Measurements from ENCODE around the gene ACOT13.
"Not testable (repeated sequence)": the region's sequence is repeated elsewhere in the genome, so short reads cannot be mapped to it uniquely, and the experiment has no call there.

ACOT13 gene

GRCh38 chr6:24734166-24734565, 67.3 kb downstream of the ACOT13 start:
- DNase-seq: no peak

GRCh38 chr6:24734710-24735109, 67.8 kb downstream of the ACOT13 start:
- not testable (repeated sequence) for DNase-seq

DNA sequence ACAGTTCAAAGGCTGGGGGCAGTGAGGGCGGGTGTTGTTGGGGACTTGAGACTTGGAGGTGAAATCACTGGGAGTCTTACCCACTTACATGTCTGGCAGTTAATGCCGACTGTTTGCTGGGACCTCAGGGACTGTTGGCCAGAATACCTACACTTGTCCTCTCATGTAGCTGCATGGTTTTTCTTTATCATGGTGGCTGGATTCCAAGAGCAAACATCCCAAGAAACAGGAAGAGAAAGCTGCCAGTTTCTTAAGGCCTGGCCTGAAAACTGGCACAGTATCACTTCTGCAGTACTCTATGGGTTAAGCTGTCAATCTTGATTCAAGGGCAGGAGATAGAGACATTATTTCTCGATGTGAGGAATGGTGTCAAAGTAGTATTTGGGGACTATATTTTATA, 71.9 kb downstream of the ACOT13 start:
- DNase-seq: no peak

DNA sequence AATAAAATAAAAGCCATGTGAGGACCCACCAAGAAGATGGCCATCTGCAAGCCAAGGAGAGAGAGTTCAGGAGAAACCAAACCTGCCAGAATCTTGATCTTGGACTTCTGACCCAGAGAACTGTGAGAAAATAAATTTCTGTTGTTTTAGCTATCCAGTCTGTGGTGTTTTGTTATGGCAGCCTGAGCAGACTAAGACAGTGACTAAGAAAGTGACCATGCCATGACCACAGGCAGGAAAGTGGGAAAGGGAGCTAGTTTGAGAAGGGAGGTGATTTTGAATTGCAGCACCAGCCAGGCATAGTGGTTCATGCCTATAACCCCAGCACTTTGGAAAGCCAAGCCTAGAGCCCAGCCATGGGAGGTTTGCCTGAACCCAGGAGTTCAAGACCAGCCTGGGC, 74.0 kb downstream of the ACOT13 start:
- DNase-seq: no peak

GRCh38 chr6:24742216-24742738, 75.4 kb downstream of the ACOT13 start:
- DNase-seq: no peak

GRCh38 chr6:24743265-24743943, 76.5 kb downstream of the ACOT13 start:
- no peak for DNase-seq

GRCh38 chr6:24743944-24744335, 77.1 kb downstream of the ACOT13 start:
- no peak for DNase-seq

- DNase-seq: no peak
Observed at GRCh38 chr6:24744911-24745310, 78.0 kb downstream of the ACOT13 start.

DNA sequence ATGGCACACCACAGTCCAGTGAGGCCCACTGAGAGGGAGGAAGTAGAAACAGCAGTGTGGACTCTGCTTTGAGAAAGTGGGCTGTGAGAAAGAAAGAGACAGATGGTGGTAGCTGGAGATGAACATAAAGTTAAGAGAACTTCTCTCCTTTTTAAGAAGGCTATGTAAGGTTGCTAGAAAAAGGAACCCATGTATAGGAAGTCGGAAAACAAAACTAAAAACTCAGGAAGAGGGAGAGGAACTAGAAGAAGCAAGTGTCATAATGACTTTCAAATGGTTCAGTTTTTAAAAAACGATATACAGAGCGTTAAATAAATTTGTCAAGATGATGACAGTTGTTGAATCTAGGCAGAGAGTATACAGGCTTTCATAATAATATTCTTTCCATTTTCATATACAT, 82.4 kb downstream of the ACOT13 start:
- DNase-seq: no peak

GRCh38 chr6:24750878-24751277, 84.0 kb downstream of the ACOT13 start:
- not testable (repeated sequence) for DNase-seq

DNA sequence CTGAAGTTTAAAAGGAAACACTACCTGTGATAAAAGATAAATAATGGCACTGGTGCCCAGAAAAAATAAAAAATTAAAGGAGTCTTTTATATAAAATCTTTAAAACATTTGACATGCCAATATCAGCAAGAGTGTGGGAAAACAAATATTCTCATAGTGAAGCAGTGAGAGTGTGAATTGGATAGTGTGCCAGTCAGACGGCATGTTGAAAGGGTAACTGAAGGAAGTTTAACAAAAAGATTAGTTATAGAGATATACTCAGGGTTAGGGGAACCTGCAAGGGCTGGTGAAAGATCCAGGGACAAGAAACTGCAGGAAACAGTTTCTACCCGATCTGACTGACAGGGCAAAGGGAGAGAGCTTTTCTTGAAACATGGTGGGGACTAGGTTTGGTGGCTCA, 85.6 kb downstream of the ACOT13 start:
- DNase-seq: no peak

GRCh38 chr6:24752917-24753492, 86.1 kb downstream of the ACOT13 start:
- DNase-seq: no peak

- no peak for DNase-seq
Observed at GRCh38 chr6:24753545-24753944, 86.7 kb downstream of the ACOT13 start.

DNA sequence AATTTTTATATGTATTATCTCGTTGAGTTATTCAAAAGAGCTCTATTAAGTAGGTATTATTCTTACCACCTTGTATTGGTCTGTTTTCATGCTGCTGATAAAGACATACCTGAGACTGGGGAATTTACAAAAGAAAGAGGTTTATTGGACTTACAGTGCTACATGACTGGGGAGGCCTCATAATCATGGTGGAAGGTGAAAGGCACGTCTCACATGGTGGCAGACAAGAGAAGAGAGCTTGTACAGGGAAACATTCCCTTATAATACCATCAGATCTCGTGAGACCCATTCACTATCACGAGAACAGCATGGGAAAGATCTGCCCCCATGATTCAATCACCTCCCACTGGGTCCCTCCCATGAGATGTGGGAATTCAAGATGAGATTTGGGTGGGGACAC, 87.5 kb downstream of the ACOT13 start:
- DNase-seq: not testable (repeated sequence)
